HUES6 (cell line): ENCODE data around the gene PRICKLE2.

Experiments
- H3K27ac ChIP-seq: 2 replicates; pipeline ENCODE4 v1.7.0; 2013; ENCODE audit warnings: low read depth, mild to moderate bottlenecking, low read length, inconsistent platforms
- H3K27me3 ChIP-seq: 2 replicates; pipeline ENCODE4 v1.6.1; 2013; ENCODE audit warnings: low read length; ENCODE audit not compliant: control insufficient read depth, insufficient read depth
- H3K36me3 ChIP-seq: 2 replicates; pipeline ENCODE4 v1.6.1; 2013; ENCODE audit warnings: low read length; ENCODE audit not compliant: control insufficient read depth, insufficient read depth
- H3K4me1 ChIP-seq: 2 replicates; pipeline ENCODE4 v1.6.1; 2013; ENCODE audit warnings: low read length; ENCODE audit not compliant: control insufficient read depth, insufficient read depth
- H3K4me3 ChIP-seq: 2 replicates; pipeline ENCODE4 v1.5.1; 2013; ENCODE audit warnings: low read depth, low read length
- H3K9ac ChIP-seq: one replicate; pipeline ENCODE4 v1.6.1; 2013; ENCODE audit warnings: mild to moderate bottlenecking, low read length
- H3K9me3 ChIP-seq: 2 replicates; pipeline ENCODE4 v1.6.1; 2013; ENCODE audit warnings: low read depth, low read length; ENCODE audit not compliant: control insufficient read depth, insufficient read depth

PRICKLE2 gene

DNA sequence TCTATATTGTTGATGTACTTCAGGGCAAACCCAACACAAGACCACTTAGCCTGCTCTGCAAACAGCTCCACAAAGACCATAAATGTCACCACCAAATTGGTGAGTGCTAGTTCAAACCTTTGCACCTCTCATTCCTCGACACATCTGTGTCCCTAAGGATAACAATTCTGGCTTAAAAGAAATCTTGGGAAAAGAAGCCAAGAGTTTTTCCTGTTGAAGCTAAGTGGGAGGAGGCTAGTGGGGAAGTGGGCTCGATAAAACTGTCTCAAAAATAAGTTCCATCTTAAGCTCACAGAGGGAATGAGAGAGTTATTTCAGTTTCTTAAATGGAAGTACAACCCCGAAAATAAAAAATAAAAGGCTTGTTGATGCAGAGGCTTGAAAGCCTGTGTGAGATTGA lies 40.4 kb upstream of the PRICKLE2 start:
- Histone ChIP-seq H3K36me3 (no peaks in the 10 kb centered on the region), H3K27me3 (no peaks in the 10 kb centered on the region), H3K4me3 (no peak overlapping the region), H3K9ac (no peak overlapping the region), H3K9me3 (peaks cover 3% of the 10 kb centered on the region; the same call in 1 of the 2 replicates), H3K27ac (no peak overlapping the region), H3K4me1 (peaks cover 17% of the 10 kb centered on the region)

DNA sequence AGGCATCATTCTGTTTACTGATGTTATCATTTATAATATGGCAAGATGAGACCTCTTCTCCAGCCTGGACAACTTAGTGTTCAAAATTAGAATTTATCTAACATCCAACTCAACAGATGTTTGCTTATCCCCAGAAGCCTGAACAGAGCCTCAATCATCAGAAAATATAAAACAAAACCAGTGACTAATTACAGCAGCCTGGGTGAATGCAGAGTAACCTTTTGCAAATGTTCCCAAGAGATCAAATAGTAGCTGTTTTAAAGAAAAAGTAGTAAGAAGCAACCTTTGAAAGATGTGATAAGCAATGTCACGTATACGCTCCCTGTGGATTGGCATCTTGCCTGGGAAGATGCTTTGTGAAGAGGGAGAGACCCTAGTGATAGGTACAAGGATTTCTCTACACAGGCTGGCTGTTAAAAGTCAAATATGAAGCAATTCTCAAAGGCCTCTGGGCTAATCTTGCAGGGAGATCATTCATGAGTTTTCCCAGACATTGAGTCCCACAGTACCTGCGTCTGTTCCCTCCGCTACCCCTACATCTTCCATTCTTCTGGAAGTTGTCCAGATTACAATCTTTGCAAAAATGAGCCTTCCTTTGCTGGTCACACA lies 39.3 kb upstream of the PRICKLE2 start:
- Histone ChIP-seq H3K4me1 (peaks cover 17% of the 10 kb centered on the region), H3K9me3 (0 out of 2 replicates have a peak, but pooled peaks cover 3% of the 10 kb centered on the region), H3K36me3 (no peaks in the 10 kb centered on the region), H3K27me3 (no peaks in the 10 kb centered on the region), H3K4me3 (no peak overlapping the region), H3K27ac (no peak overlapping the region), H3K9ac (no peak overlapping the region)

DNA sequence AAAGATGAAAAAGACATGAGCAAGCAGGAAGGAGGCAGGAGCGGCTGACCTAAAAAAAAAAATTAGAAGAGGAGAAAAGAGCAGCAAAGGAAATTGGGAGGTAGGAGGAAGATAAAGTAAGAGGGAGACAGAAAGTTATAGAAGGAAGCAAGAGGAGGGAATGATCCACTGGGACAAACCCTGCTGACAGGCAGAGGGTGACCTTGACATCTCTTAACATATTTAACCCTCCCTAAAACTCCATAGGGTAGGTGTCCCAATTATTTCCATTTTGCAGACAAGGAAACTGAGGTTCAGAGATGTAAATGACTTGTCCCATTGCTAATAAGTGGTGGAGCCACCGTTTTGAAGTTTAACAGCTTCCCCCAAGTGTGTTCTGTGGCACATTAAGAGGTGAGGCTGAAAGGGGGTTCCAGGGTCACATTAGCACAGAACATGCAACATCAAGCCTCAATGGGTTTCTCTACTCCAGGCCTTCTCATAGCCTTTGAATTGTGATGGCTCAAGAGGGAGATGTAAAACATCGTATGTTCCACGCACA lies 37.4 kb upstream of the PRICKLE2 start:
- Histone ChIP-seq H3K4me1 (peaks cover 11% of the 10 kb centered on the region; the same call in 1 of the 2 replicates), H3K27ac (no peak overlapping the region), H3K4me3 (no peak overlapping the region)

DNA sequence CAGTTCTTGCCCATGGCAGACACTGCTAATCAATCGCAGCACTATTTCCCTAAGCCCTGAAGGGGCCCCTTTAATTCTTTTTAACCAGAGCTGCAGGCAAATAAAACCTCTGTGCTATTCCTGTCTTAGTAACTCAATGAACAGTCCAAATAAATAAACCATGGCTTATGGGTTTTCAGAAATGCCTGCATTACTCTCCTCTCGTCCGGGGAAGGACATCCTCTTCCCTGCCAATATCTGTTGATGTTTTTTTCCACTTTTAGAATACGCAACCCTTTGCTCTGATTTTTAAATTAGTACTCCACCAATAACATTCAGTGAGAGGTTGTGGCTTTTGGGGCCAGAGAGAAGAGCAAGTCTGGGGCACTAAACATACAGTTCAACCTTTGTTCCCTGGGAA lies 35.2 kb upstream of the PRICKLE2 start:
- Histone ChIP-seq H3K9me3 (no peaks in the 10 kb centered on the region), H3K4me3 (no peak overlapping the region), H3K27me3 (no peaks in the 10 kb centered on the region), H3K27ac (no peak overlapping the region), H3K9ac (no peak overlapping the region), H3K4me1 (peaks cover 3% of the 10 kb centered on the region; the same call in 1 of the 2 replicates), H3K36me3 (no peaks in the 10 kb centered on the region)

More for the DNA sequence above, 37.4 kb upstream of the PRICKLE2 start:
- H3K9me3 ChIP-seq, result no peaks in the 10 kb centered on the region
- H3K36me3 ChIP-seq, result no peaks in the 10 kb centered on the region
- no peak overlapping the region for H3K9ac ChIP-seq
- no peaks in the 10 kb centered on the region for H3K27me3 ChIP-seq

DNA sequence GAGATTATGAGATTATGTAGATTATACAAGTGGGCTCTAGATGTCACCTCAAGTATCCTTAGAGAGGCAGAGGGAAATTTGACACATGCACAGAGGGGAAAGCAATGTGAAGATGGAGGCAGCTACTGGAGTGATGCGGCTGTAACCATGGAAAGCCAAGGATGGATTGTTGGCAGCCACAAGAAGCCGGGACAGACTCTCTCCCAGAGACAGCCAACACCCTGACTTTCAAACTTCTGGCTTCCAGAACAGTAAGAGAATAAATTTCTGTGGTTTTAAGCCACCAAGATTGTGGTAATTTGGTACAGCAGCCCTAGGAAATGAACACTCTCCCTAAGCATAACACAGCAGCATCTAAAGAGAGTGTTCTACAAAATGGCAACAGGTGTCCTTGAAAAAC lies 34.4 kb upstream of the PRICKLE2 start:
- Histone ChIP-seq H3K9me3 (no peaks in the 10 kb centered on the region), H3K27ac (no peak overlapping the region), H3K4me3 (no peak overlapping the region)

DNA sequence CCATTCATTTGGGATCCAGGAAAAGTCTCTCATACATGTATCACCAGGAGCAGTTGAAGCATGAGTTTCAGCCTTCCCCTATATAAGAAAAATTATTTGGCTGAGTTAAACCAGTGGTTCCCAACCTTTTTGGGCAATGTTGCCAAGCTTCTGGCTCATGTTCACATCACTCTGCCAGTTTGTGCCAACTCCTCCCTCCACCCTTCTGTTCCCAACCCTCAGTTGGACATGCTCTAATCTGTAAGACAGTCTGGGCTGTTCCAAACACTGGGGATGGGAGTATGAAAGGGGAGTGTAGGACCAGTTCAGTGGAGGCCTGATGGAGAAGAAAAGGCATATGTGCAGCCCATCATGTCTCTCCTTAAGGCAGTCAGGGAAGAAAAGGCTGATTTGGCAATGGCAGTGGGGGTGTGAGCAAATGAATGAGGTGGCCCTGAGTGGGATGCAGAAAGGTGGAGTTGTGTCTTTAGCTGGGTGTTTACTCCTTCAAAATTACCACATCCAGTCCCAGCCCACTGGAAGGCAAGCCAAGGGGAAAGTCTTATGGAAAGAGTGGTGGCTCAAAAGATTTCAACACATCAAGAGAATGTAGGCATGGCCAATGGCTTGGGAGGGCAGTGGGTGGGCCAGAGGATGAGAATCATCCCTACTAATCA lies 32.0 kb upstream of the PRICKLE2 start:
- Histone ChIP-seq H3K36me3 (no peaks in the 10 kb centered on the region), H3K4me3 (no peak overlapping the region), H3K4me1 (no peaks in the 10 kb centered on the region), H3K27ac (no peak overlapping the region), H3K9ac (no peak overlapping the region), H3K9me3 (no peaks in the 10 kb centered on the region), H3K27me3 (no peaks in the 10 kb centered on the region)

More for the DNA sequence above, 34.4 kb upstream of the PRICKLE2 start:
- peaks cover 2% of the 10 kb centered on the region; the same call in 1 of the 2 replicates for H3K4me1 ChIP-seq
- H3K27me3 ChIP-seq, result no peaks in the 10 kb centered on the region
- no peak overlapping the region for H3K9ac ChIP-seq
- no peaks in the 10 kb centered on the region for H3K36me3 ChIP-seq

DNA sequence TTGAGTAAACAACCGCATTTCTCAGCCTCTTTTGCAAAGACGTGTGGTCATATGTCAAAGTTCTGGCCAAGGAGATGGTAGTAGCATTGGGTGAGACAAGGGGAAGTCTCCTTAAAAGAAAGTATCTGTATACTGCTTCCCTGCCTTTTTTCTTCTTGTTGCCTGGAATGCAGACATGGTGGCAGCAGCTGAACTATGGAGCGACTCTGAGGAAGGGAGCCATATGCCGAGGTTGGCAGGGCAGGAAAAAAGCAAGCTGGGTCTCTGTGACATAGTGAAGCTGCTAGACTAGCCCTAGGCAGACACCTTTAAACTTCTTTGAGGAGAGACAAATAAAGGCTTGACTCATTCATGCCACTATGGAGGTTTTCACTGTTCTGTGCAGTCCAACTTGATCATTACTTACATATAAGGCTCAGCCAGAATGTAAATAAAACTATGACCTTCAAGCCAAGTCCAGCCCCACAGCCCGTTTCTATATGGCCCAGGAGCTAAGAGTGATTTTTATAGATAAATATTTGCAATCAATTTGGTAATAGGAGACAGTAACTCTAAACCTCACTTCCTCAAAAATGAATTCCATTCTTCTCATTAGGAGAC lies 30.6 kb upstream of the PRICKLE2 start:
- Histone ChIP-seq H3K27ac (no peak overlapping the region), H3K9me3 (no peaks in the 10 kb centered on the region), H3K36me3 (no peaks in the 10 kb centered on the region), H3K9ac (no peak overlapping the region), H3K4me1 (no peaks in the 10 kb centered on the region), H3K4me3 (no peak overlapping the region), H3K27me3 (no peaks in the 10 kb centered on the region)

DNA sequence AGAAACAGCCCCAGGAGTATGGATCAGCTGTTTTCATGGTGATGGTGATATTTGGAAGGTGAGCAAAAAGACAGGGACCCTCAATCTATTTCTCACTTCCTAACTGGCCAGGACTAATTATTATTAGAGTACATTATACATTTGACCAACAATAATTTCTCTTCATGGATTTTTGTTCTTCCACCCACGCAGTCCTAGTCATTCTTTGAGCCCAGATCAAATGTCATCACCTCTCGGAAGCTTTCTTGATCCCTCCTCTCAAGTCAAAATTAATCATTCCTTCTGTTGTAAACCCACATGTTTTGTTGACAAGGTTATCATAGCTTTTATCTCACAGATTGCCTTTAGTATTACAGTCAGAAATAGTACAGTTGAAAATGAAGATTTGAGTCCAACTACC lies 29.2 kb upstream of the PRICKLE2 start:
- no peaks in the 10 kb centered on the region for H3K27me3 ChIP-seq
- no peak overlapping the region for H3K4me3 ChIP-seq
- no peaks in the 10 kb centered on the region for H3K9me3 ChIP-seq
- no peak overlapping the region for H3K27ac ChIP-seq
- H3K36me3 ChIP-seq, result no peaks in the 10 kb centered on the region
- H3K4me1 ChIP-seq, result no peaks in the 10 kb centered on the region
- no peak overlapping the region for H3K9ac ChIP-seq

DNA sequence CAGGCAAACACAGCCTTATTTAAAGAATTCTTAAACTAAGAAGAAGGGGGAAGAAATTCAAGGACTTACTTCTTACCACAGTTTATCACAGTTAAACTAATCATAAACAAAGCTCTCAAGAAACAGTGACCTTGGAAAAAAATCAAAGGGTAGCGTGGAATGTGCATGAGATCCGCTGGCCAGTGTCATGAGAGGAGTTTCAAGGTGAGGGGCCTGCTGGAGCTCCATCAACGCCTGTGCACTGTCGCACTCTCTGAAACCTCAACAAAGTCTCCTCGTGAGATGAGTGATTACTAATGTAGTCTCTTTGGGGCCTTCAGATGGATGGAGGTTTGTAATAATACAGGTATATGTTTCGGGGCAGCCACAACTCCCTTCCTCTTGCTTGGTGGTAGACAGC lies 28.4 kb upstream of the PRICKLE2 start:
- Histone ChIP-seq H3K9me3 (no peaks in the 10 kb centered on the region), H3K36me3 (no peaks in the 10 kb centered on the region), H3K27me3 (no peaks in the 10 kb centered on the region), H3K9ac (no peak overlapping the region), H3K4me1 (no peaks in the 10 kb centered on the region), H3K27ac (no peak overlapping the region), H3K4me3 (no peak overlapping the region)

DNA sequence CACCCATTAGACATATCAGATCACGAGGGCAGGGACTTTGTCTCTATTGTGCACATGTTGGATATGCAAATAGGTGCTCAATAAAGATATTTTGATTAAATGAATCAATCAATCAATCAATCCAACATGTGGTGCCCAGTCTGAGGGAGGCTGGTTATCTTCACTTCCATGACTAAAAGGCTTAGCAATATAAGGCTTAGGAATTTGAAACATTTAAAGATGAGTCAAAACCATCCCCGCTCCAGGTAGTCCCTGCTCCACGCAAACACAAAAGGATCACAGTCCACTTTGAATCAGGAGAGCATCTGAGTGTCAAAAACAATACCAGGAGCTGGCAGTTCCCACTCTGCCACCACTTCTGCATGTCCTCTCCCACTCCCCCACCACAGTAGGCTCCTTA lies 25.8 kb upstream of the PRICKLE2 start:
- no peaks in the 10 kb centered on the region for H3K27me3 ChIP-seq
- H3K4me3 ChIP-seq, result no peak overlapping the region
- H3K4me1 ChIP-seq, result no peaks in the 10 kb centered on the region
- no peak overlapping the region for H3K9ac ChIP-seq
- H3K36me3 ChIP-seq, result no peaks in the 10 kb centered on the region
- H3K9me3 ChIP-seq, result no peaks in the 10 kb centered on the region
- H3K27ac ChIP-seq, result no peak overlapping the region

DNA sequence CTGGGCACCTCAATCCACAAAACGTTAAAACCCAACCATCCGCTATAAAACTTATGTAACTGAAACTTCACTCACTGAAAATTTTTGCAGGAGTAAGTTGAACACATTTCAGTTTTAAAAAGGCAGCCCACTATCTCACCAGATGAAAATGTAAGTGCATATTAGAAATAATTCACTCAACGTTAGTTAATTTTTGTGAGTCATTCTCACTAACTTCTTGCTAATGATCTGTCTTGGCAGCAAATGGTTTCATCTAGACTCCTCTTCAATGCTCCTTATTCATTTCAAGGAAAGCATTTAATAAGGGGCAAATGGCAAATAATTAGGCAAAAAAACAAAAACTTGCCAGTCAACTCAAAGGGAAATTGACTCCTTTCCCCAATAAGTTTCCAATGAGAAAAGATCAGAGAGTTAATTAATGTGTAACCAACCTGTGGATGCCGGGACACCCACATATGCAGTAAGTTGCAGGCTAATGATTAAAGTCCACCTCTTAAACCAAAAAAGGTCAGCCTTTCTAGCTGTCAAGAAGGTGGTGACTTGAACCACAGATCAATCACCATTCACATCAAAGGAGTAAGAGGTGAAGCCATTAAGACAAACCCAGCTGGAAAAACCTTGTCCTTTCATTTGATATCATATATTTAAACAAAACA lies 22.9 kb upstream of the PRICKLE2 start:
- H3K4me1 ChIP-seq, result no peaks in the 10 kb centered on the region
- no peak overlapping the region for H3K27ac ChIP-seq

More for the DNA sequence above, 22.9 kb upstream of the PRICKLE2 start:
- Histone ChIP-seq H3K9ac (no peak overlapping the region), H3K4me3 (no peak overlapping the region), H3K9me3 (no peaks in the 10 kb centered on the region), H3K36me3 (no peaks in the 10 kb centered on the region), H3K27me3 (no peaks in the 10 kb centered on the region)
